Measurements from ENCODE around the gene IDH3G.

GRCh38 chrX:153813161-153813560 lies 19.0 kb upstream of the IDH3G start:
- no peak for TF ChIP-seq CTCF (IDR thresholded peaks at IDR 0.05 in 8 of 11, conservative IDR thresholded peaks at IDR 0.05 in 3 of 11)
- no peak for TF ChIP-seq POLR2A (IDR thresholded peaks at IDR 0.05)

All from spleen (tissue), 7 donors.